Measurements from ENCODE around the gene HK1. TPM values are rescaled to one million over a fixed set of nuclear protein-coding genes. Genes with fewer than 3 reads are reported as not detected.

Gene HK1
- total RNA-seq, 1 experiment from 2014 or later = 98.8 TPM

- no peak overlapping the region for H4K5ac ChIP-seq (ENCODE audit: insufficient read length, low read depth, low read length)
- H2AK5ac ChIP-seq (ENCODE audit: insufficient read length, low read length) = no peak overlapping the region
- peak overlapping the region; percentile 73 to 96 (median 90) for H3K27ac Mint-ChIP-seq
- no peak overlapping the region for H3K23ac ChIP-seq (ENCODE audit: insufficient read length, low read depth, low read length)
- no peak overlapping the region for H4K8ac ChIP-seq (replicated peaks; ENCODE audit: insufficient read length, low read depth, low read length)
- no peak overlapping the region for H3K56ac ChIP-seq (ENCODE audit: insufficient read length, low read depth, low read length)
- H3K9me3 ChIP-seq (ENCODE audit: control insufficient read depth, low read depth, low read length) = no peaks in the 10 kb centered on the region
- DNase-seq = no peak
- no peaks in the 10 kb centered on the region for H3K27me3 ChIP-seq (ENCODE audit: insufficient read depth, low read length)
- peak overlapping the region in 1 of 2 experiments; percentile 72; a peak in 1 of 5 replicates for H3K4me3 Mint-ChIP-seq
- peak overlapping the region; percentile 10 for H3K27ac ChIP-seq (ENCODE audit: insufficient read length, low read depth, low read length)
- peaks cover 16% of the 10 kb centered on the region; the same call in 1 of the 2 replicates for H3K4me1 ChIP-seq (ENCODE audit: insufficient read depth, low read length)
- H2BK120ac ChIP-seq (ENCODE audit: low read depth, low read length, poor library complexity, severe bottlenecking) = no peak overlapping the region
- no peaks in the 10 kb centered on the region for H3K9me3 Mint-ChIP-seq
- no peak overlapping the region for H4K91ac ChIP-seq (ENCODE audit: insufficient read length, low read depth, low read length)
- TF ChIP-seq CTCF (conservative IDR thresholded peaks at IDR 0.05) = no peak
- no peak overlapping the region for H2BK5ac ChIP-seq (ENCODE audit: insufficient read length, low read length)
- peaks cover 22% of the 10 kb centered on the region; the same call in 1 of the 2 replicates for H3K79me2 ChIP-seq (ENCODE audit: insufficient read depth, low read length)
- no peak overlapping the region for H3K4me2 ChIP-seq (ENCODE audit: insufficient read depth, insufficient read length, low read length)
- H3K4me1 Mint-ChIP-seq = peaks cover 58 to 61% of the 10 kb centered on the region in 2 experiments
- H3T11ph ChIP-seq (ENCODE audit: low read length) = no peak overlapping the region
- no peak overlapping the region for H3K14ac ChIP-seq (ENCODE audit: insufficient read depth, low read length)
- H2BK15ac ChIP-seq (ENCODE audit: low read depth, low read length) = no peak overlapping the region
- H3K36me3 Mint-ChIP-seq (ENCODE audit: insufficient read depth in 1 of 3, low read depth in 3 of 3) = peaks cover 18 to 26% (median 20%) of the 10 kb centered on the region in 3 experiments
- peaks cover 3% of the 10 kb centered on the region for H3K79me1 ChIP-seq (ENCODE audit: insufficient read depth, low read depth, low read length, poor library complexity, severe bottlenecking)
- no peak overlapping the region for H3K18ac ChIP-seq (ENCODE audit: insufficient read length, low read depth, low read length)
- no peak overlapping the region for H2AFZ ChIP-seq (ENCODE audit: low read length)
- no peak overlapping the region for H3K4ac ChIP-seq (ENCODE audit: low read depth, low read length)
- no peak overlapping the region for H3K9ac ChIP-seq (ENCODE audit: extremely low read depth, insufficient read length, low read length)
- H2BK20ac ChIP-seq (ENCODE audit: low read depth, low read length, poor library complexity, severe bottlenecking) = no peak overlapping the region
- no peaks in the 10 kb centered on the region for H3K27me3 Mint-ChIP-seq (ENCODE audit: low read depth)
- H2BK12ac ChIP-seq (ENCODE audit: insufficient read length, low read depth, low read length) = no peak overlapping the region
- no CpG with 5 or more reads among the region's 13 CpGs for WGBS (ENCODE audit: extremely low coverage, insufficient read length, low lambda C conversion rate)
- no peaks in the 10 kb centered on the region for H3K23me2 ChIP-seq (ENCODE audit: insufficient read length, low read depth, low read length, poor library complexity, severe bottlenecking)
- H4K20me1 ChIP-seq (ENCODE audit: control insufficient read depth, insufficient read depth, insufficient read length) = no peaks in the 10 kb centered on the region
Measured at GRCh38 chr10:69344591-69345252, 66.4 kb downstream of the HK1 start.

Data from H9 (cell line).